A673 (cell line): Measurements from ENCODE around the gene EXD2. TPM values are rescaled to one million over a fixed set of nuclear protein-coding genes. Genes with fewer than 3 reads are reported as not detected.

Experiments used
- BruUV-seq: library from RNA; stranded (reverse); fragments of 400-500 nt; replicated peaks from 2 replicates; lab custom pipeline; 2021; lab: Mats Ljungman, UMichigan
- CTCF ChIA-PET: fragments of 300-600 bp; sonication (Branson Sonifier 250); formaldehyde crosslinking; loops from one replicate; lab custom pipeline; 2022; ENCODE audit warnings: antibody characterized with exemption; lab: Charles Lee
- POLR2A ChIA-PET: fragments of 300-600 bp; sonication (Branson Sonifier 250); formaldehyde crosslinking; loops from one replicate; lab custom pipeline; 2022; ENCODE audit warnings: antibody characterized with exemption; ENCODE audit not compliant: low non-redundant PET; lab: Charles Lee
- DNase-seq: peaks from one replicate; pipeline ENCODE4 v3.0.0-alpha.2; 2015; ENCODE audit warnings: low spot score
- H3K27ac ChIP-seq: fragments of 200-600 bp; sonication (generic); 2 replicates; pipeline ENCODE4 v1.5.1; 2016; ENCODE audit warnings: mixed run types, low read depth, mild to moderate bottlenecking, mixed read lengths, antibody characterized with exemption, low read length; ENCODE audit not compliant: poor library complexity, severe bottlenecking
- H3K27me3 ChIP-seq: fragments of 200-600 bp; sonication (generic); replicated peaks from 2 replicates; pipeline ENCODE4 v1.6.1; 2017; ENCODE audit warnings: mixed run types, low read depth, mild to moderate bottlenecking, mixed read lengths, antibody characterized with exemption, low read length; ENCODE audit not compliant: insufficient read depth, poor library complexity
- H3K36me3 ChIP-seq: fragments of 200-600 bp; sonication (generic); 2 replicates; pipeline ENCODE4 v1.6.1; 2016; ENCODE audit warnings: mixed run types, mild to moderate bottlenecking, mixed read lengths, antibody characterized with exemption, low read length; ENCODE audit not compliant: insufficient read depth, poor library complexity, severe bottlenecking
- H3K4me1 ChIP-seq: fragments of 200-600 bp; sonication (generic); 2 replicates; pipeline ENCODE4 v1.6.1; 2017; ENCODE audit warnings: mixed run types, mild to moderate bottlenecking, mixed read lengths, antibody characterized with exemption, low read length; ENCODE audit not compliant: insufficient read depth, poor library complexity, severe bottlenecking
- H3K4me3 ChIP-seq: fragments of 200-600 bp; sonication (generic); 2 replicates; pipeline ENCODE4 v1.5.1; 2016; ENCODE audit warnings: low read depth, mixed run types, mild to moderate bottlenecking, mixed read lengths, low read length; ENCODE audit not compliant: poor library complexity, severe bottlenecking
- H3K9me3 ChIP-seq: fragments of 200-600 bp; sonication (generic); 2 replicates; pipeline ENCODE4 v1.6.1; 2016; ENCODE audit warnings: mixed run types, low read depth, mild to moderate bottlenecking, mixed read lengths, antibody characterized with exemption, low read length; ENCODE audit not compliant: poor library complexity, severe bottlenecking
- EZH2 ChIP-seq: fragments of 200-600 bp; sonication (generic); IDR thresholded peaks from 2 replicates; pipeline ENCODE4 v1.6.1; 2017; ENCODE audit warnings: borderline replicate concordance, low read depth, mild to moderate bottlenecking, mixed read lengths, antibody characterized with exemption, low read length; ENCODE audit not compliant: poor library complexity, severe bottlenecking
- intact Hi-C: fragments of 100-400 bp; cut with micrococcal nuclease; formaldehyde crosslinking; loops from one replicate; pipeline ENCODE4 v1.10.0; 2022; ENCODE audit not compliant: unreplicated experiment
- total RNA-seq: library from RNA; stranded (reverse); gene quantifications from 2 replicates; pipeline ENCODE4 v1.2.3, GENCODE V29; 2021
- TF ChIP-seq, protein P1 (sequence below): fragments of 300-800, 200-600 bp; sonication (generic); conservative IDR thresholded peaks from 2 replicates; pipeline ENCODE4 v1.5.1; 2017; ENCODE audit warnings: low read depth, mild to moderate bottlenecking, antibody characterized with exemption, low read length, moderate library complexity, mixed read lengths

EXD2 gene
- total RNA-seq, 1 experiment from 2014 or later = 8.1 TPM

GRCh38 chr14:69224946-69225345 is 33.6 kb downstream of the EXD2 start:
- CTCF ChIA-PET = no interaction called here
- Histone ChIP-seq H3K9me3 (no peaks in the 10 kb centered on the region), H3K4me3 (no peak overlapping the region), H3K4me1 (peaks cover 13% of the 10 kb centered on the region), H3K36me3 (no peaks in the 10 kb centered on the region), H3K27ac (no peak overlapping the region), H3K27me3 (no peaks in the 10 kb centered on the region)
- no peak for DNase-seq
- no TSS peak for BruUV-seq
- POLR2A ChIA-PET = no interaction called here
- TF ChIP-seq, protein P1, sequence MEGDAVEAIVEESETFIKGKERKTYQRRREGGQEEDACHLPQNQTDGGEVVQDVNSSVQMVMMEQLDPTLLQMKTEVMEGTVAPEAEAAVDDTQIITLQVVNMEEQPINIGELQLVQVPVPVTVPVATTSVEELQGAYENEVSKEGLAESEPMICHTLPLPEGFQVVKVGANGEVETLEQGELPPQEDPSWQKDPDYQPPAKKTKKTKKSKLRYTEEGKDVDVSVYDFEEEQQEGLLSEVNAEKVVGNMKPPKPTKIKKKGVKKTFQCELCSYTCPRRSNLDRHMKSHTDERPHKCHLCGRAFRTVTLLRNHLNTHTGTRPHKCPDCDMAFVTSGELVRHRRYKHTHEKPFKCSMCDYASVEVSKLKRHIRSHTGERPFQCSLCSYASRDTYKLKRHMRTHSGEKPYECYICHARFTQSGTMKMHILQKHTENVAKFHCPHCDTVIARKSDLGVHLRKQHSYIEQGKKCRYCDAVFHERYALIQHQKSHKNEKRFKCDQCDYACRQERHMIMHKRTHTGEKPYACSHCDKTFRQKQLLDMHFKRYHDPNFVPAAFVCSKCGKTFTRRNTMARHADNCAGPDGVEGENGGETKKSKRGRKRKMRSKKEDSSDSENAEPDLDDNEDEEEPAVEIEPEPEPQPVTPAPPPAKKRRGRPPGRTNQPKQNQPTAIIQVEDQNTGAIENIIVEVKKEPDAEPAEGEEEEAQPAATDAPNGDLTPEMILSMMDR = no peak
- TF ChIP-seq EZH2 = no peak
- intact Hi-C loops = no loop called here

- H3K36me3 ChIP-seq = no peaks in the 10 kb centered on the region
- ChIA-PET CTCF (no interaction called here), POLR2A (no interaction called here)
- no TSS peak for BruUV-seq
- no peak overlapping the region for H3K27ac ChIP-seq
- H3K4me3 ChIP-seq = no peak overlapping the region
- H3K4me1 ChIP-seq = peaks cover 13% of the 10 kb centered on the region
- intact Hi-C loops = no loop called here
- DNase-seq = no peak
- no peaks in the 10 kb centered on the region for H3K9me3 ChIP-seq
- no peaks in the 10 kb centered on the region for H3K27me3 ChIP-seq
- no peak for TF ChIP-seq EZH2
- TF ChIP-seq, protein P1 = no peak
These were observed 34.9 kb downstream of the EXD2 start for GRCh38 chr14:69226178-69226577.

GRCh38 chr14:69226736-69227135 is 35.4 kb downstream of the EXD2 start:
- CTCF ChIA-PET = interaction anchor here (0.6 kb wide), 1 partner anchor 17 kb away, joined by 4 read pairs; no protein-coding TSS in a partner anchor
- POLR2A ChIA-PET = no interaction called here
- no TSS peak for BruUV-seq
- peaks cover 13% of the 10 kb centered on the region for H3K4me1 ChIP-seq
- no peak overlapping the region for H3K4me3 ChIP-seq
- intact Hi-C loops = no loop called here
- H3K9me3 ChIP-seq = no peaks in the 10 kb centered on the region
- H3K27ac ChIP-seq = no peak overlapping the region
- H3K27me3 ChIP-seq = no peaks in the 10 kb centered on the region
- no peaks in the 10 kb centered on the region for H3K36me3 ChIP-seq
- TF ChIP-seq, protein P1 = no peak
- TF ChIP-seq EZH2 = no peak
- DNase-seq = peak; percentile 11
